A549 (cell line): Measurements from ENCODE around the gene FMR1NB. TPM values are rescaled to one million over a fixed set of nuclear protein-coding genes. Genes with fewer than 3 reads are reported as not detected.

Source experiments
- ATAC-seq, 2 experiments: fragments of 200-7000 bp in 1 of 2; fragments of >200 bp in 1 of 2; cut with Nextera tagmentation in 1 of 2; cut with Tn5 transposase in 1 of 2; 3 replicates each; pipeline versions ENCODE4 v1.8.0 to v1.9.1; 2018 to 2020; ENCODE audit warnings: mild to moderate bottlenecking in 1 of 2, moderate library complexity in 1 of 2
- CTCF ChIA-PET: fragments of 300-600 bp; sonication (Branson Sonifier 250); formaldehyde crosslinking; extraction: SDS; loops from one replicate; lab custom pipeline; 2021; ENCODE audit warnings: antibody characterized with exemption, inconsistent platforms; lab: Yijun Ruan, JAX
- POLR2A ChIA-PET: fragments of 350-600 bp; formaldehyde crosslinking; extraction: SDS; loops from one replicate; lab custom pipeline; 2021; ENCODE audit warnings: antibody characterized with exemption, inconsistent platforms; lab: Yijun Ruan, JAX
- DNase-seq, 2 experiments: peaks; one replicate each; pipeline versions ENCODE4 v3.0.0 to v3.0.0-alpha.2; 2011 to 2016; ENCODE audit warnings: low read depth in 1 of 2, low spot score in 1 of 2
- FAIRE-seq: peaks from 2 replicates; lab custom pipeline; 2011; peaks lifted over from hg19 to GRCh38; lab: Jason Lieb, UNC
- H3K27ac ChIP-seq, 2 experiments: fragments of >200 bp; sonication (Bioruptor Twin); formaldehyde crosslinking; 3 replicates each; pipeline ENCODE4 v1.5.1; 2016 to 2017
- H3K4me1 ChIP-seq: fragments of >200 bp; sonication (Bioruptor Twin); formaldehyde crosslinking; 3 replicates; pipeline ENCODE4 v1.6.1; 2016
- H3K4me2 ChIP-seq: fragments of >200 bp; sonication (Bioruptor Twin); formaldehyde crosslinking; 3 replicates; pipeline ENCODE4 v1.6.1; 2016
- H3K4me3 ChIP-seq: fragments of >200 bp; sonication (Bioruptor Twin); formaldehyde crosslinking; 3 replicates; pipeline ENCODE4 v1.5.1; 2016
- H3K9me3 ChIP-seq: fragments of >200 bp; sonication (Bioruptor Twin); formaldehyde crosslinking; 3 replicates; pipeline ENCODE4 v1.6.1; 2016
- CBX8 ChIP-seq: fragments of 200-600 bp; sonication (generic); IDR thresholded peaks from 2 replicates; pipeline ENCODE4 v1.6.1; 2016
- ELK1 ChIP-seq: fragments of 150-350 bp; IDR thresholded peaks from 2 replicates; pipeline ENCODE4 v1.6.1; 2014; ENCODE audit warnings: low read depth, mild to moderate bottlenecking, low read length
- EP300 ChIP-seq, 2 experiments: fragments of >200 bp; sonication (Bioruptor Twin); formaldehyde crosslinking; IDR thresholded peaks; 2 replicates in 1 of 2; 3 replicates in 1 of 2; pipeline ENCODE4 v1.6.1; 2016 to 2017
- HES2 ChIP-seq: fragments of >200 bp; sonication (Bioruptor Twin); formaldehyde crosslinking; IDR thresholded peaks from 2 replicates; pipeline ENCODE4 v1.6.1; 2016
- HOXA7 ChIP-seq: fragments of 250-450 bp; sonication (Bioruptor Pico); IDR thresholded peaks from 2 replicates; pipeline ENCODE4 v1.5.0; 2020; ENCODE audit warnings: mild to moderate bottlenecking, moderate library complexity
- KDM1A ChIP-seq: fragments of 200-600 bp; sonication (generic); IDR thresholded peaks from 2 replicates; pipeline ENCODE4 v1.6.1; 2016; ENCODE audit warnings: low read depth, mild to moderate bottlenecking
- KDM5A ChIP-seq: fragments of 200-600 bp; sonication (generic); IDR thresholded peaks from 2 replicates; pipeline ENCODE4 v1.6.1; 2016; ENCODE audit warnings: antibody characterized with exemption, mild to moderate bottlenecking
- MAFK ChIP-seq: fragments of 450-650 bp; IDR thresholded peaks from 2 replicates; pipeline ENCODE4 v1.6.1; 2014; ENCODE audit not compliant: partially characterized antibody
- POLR2AphosphoS2 ChIP-seq: conservative IDR thresholded peaks from 2 replicates; pipeline ENCODE4 v1.6.1; 2012; ENCODE audit warnings: low read length, improper control_type of control experiment, inconsistent platforms
- RAD21 ChIP-seq, 2 experiments: fragments of >200 bp in 1 of 2; sonication (Bioruptor Twin) in 1 of 2; formaldehyde crosslinking in 1 of 2; IDR thresholded peaks in 1 of 2; conservative IDR thresholded peaks in 1 of 2; 2 replicates in 1 of 2; 3 replicates in 1 of 2; pipeline ENCODE4 v1.6.1; 2012 to 2018; ENCODE audit warnings: inconsistent platforms in 1 of 2
- RCOR1 ChIP-seq: fragments of 150-350 bp; IDR thresholded peaks from 2 replicates; pipeline ENCODE4 v1.6.1; 2014; ENCODE audit warnings: antibody characterized with exemption, low read length, low read depth
- RNF2 ChIP-seq: fragments of 200-600 bp; sonication (generic); IDR thresholded peaks from 2 replicates; pipeline ENCODE4 v1.6.1; 2016; ENCODE audit warnings: low read depth, mild to moderate bottlenecking, antibody characterized with exemption, moderate library complexity, borderline replicate concordance
- SMC3 ChIP-seq: fragments of >200 bp; sonication (Bioruptor Twin); formaldehyde crosslinking; IDR thresholded peaks from 3 replicates; pipeline ENCODE4 v1.6.1; 2018; ENCODE audit warnings: inconsistent platforms
- SREBF2 ChIP-seq: fragments of 450-650 bp; IDR thresholded peaks from 2 replicates; pipeline ENCODE4 v1.6.1; 2014; ENCODE audit warnings: mild to moderate bottlenecking, moderate library complexity
- WGBS: methylation state at CpG from one replicate; pipeline ENCODE4 v1.1.6; 2017; ENCODE audit errors: missing lambda C conversion rate; 5-methylcytosine and 5-hydroxymethylcytosine counted together
- polyA plus RNA-seq, 4 experiments: library from polyadenylated mRNA; depleted of rRNA in 3 of 4; stranded (reverse); fragments of >200 nt; fragmentation: RNase III in 1 of 4; extraction: RNeasy Plus Mini Kit Qiagen cat#74134 plus additional on column Dnase treatment in 1 of 4; gene quantifications; 2 replicates in 3 of 4; 3 replicates in 1 of 4; pipeline ENCODE4 v1.2.3, GENCODE V29; 2011 to 2017
- TF ChIP-seq, protein P1 (sequence below): fragments of >200 bp; sonication (Bioruptor Twin); formaldehyde crosslinking; IDR thresholded peaks from 3 replicates; pipeline ENCODE4 v1.5.1; 2016

Gene FMR1NB
- polyA plus RNA-seq, 2 of the 4 experiments (the other 2 are of a cell fraction): not detected

GRCh38 chrX:147957291-147957690 is 23.8 kb upstream of the FMR1NB start:
- no peak for FAIRE-seq
- no peak for TF ChIP-seq HES2
- no peak for TF ChIP-seq CBX8
- TF ChIP-seq RNF2: no peak
- TF ChIP-seq, protein P1, sequence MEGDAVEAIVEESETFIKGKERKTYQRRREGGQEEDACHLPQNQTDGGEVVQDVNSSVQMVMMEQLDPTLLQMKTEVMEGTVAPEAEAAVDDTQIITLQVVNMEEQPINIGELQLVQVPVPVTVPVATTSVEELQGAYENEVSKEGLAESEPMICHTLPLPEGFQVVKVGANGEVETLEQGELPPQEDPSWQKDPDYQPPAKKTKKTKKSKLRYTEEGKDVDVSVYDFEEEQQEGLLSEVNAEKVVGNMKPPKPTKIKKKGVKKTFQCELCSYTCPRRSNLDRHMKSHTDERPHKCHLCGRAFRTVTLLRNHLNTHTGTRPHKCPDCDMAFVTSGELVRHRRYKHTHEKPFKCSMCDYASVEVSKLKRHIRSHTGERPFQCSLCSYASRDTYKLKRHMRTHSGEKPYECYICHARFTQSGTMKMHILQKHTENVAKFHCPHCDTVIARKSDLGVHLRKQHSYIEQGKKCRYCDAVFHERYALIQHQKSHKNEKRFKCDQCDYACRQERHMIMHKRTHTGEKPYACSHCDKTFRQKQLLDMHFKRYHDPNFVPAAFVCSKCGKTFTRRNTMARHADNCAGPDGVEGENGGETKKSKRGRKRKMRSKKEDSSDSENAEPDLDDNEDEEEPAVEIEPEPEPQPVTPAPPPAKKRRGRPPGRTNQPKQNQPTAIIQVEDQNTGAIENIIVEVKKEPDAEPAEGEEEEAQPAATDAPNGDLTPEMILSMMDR: no peak
- TF ChIP-seq RCOR1: no peak
- TF ChIP-seq SMC3: no peak
- TF ChIP-seq MAFK: no peak
- no peak for TF ChIP-seq EP300 (IDR thresholded peaks at IDR 0.05)
- no peak for TF ChIP-seq POLR2AphosphoS2
- no peak for TF ChIP-seq SREBF2
- TF ChIP-seq, all 56 proteins: peak for 0
- H3K27ac ChIP-seq: no peak overlapping the region
- H3K9me3 ChIP-seq: no peaks in the 10 kb centered on the region
- CTCF ChIA-PET: no interaction called here
- no peak overlapping the region for H3K4me2 ChIP-seq
- DNase-seq (no peak), ATAC-seq (no peak)
- H3K4me1 ChIP-seq: no peaks in the 10 kb centered on the region; the same call in 2 of the 3 replicates
- POLR2A ChIA-PET: no interaction called here
- 15% methylated on average over 2 of the region's 2 CpGs for WGBS
- no peak overlapping the region for H3K4me3 ChIP-seq

DNA sequence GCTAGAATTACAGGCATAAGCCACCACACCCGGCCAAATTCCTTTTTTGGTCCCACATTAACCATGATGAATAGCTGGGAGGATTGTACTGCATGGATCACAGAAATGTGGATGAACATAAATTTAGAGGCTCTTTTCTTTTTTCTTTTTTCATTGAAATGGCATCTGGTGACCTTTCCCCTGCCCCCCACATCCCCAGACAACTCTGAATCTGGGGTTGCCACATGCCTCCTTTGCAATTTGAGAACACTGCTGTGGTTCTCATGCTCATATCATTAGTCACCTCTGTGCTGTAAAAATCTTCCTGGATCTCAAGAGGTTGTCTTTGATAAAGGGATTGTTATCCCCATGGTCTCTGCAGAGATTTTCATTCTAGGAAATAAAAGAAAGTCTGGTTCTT is 22.8 kb upstream of the FMR1NB start:
- DNase-seq: no peak

GRCh38 chrX:147960722-147961121 is 20.4 kb upstream of the FMR1NB start:
- no peak for ATAC-seq
- no peak for FAIRE-seq
- WGBS: 0% methylated on average over 2 of the region's 2 CpGs

More for the DNA sequence above, 22.8 kb upstream of the FMR1NB start:
- no peaks in the 10 kb centered on the region; the same call in 2 of the 3 replicates for H3K4me1 ChIP-seq
- ChIA-PET POLR2A (no interaction called here), CTCF (no interaction called here)
- H3K4me3 ChIP-seq: no peak overlapping the region
- H3K4me2 ChIP-seq: peak overlapping the region; percentile 12; the same call in 1 of the 3 replicates
- H3K9me3 ChIP-seq: no peaks in the 10 kb centered on the region
- FAIRE-seq (no peak), ATAC-seq (peak; percentile 53 to 66; a peak in 3 of 6 replicates)
- TF ChIP-seq KDM5A (no peak), KDM1A (no peak)
- 0 out of 6 replicates have a peak overlapping the region, but pooled peaks of 1 of the 2 experiments have one; percentile 31 for H3K27ac ChIP-seq
- 0% methylated on average over 1 of the region's 1 CpG for WGBS

DNA sequence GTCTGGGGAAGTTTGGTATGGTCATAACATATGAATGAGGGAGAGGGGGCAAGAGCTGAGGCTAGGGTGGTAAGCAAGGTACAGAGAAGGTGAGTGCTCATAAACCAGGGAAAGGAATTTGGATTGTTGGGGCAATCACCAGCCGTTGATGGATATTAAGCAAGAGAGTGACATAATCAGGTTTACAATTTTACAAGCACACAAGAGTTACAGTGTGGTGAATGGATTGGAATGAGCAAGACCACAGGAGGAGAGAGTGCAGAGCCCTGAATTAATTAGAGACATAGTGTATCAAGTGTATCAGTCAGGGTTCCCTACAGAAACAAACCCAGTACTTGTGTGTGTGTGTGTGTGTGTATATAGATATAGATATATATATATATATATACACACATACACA is 18.7 kb upstream of the FMR1NB start:
- Histone ChIP-seq H3K4me1 (no peaks in the 10 kb centered on the region; the same call in 2 of the 3 replicates), H3K4me3 (no peak overlapping the region), H3K4me2 (no peak overlapping the region), H3K27ac (no peak overlapping the region), H3K9me3 (no peaks in the 10 kb centered on the region)
- no peak for ATAC-seq
- TF ChIP-seq RAD21 (conservative IDR thresholded peaks at IDR 0.05 in 1 of 2, IDR thresholded peaks at IDR 0.05 in 1 of 2): no peak
- no peak for TF ChIP-seq HOXA7
- TF ChIP-seq RCOR1: no peak
- no peak for FAIRE-seq
- no peak for DNase-seq
- ChIA-PET CTCF (no interaction called here), POLR2A (no interaction called here)
- 6% methylated on average over 1 of the region's 1 CpG for WGBS

More at GRCh38 chrX:147960722-147961121, 20.4 kb upstream of the FMR1NB start:
- no peak overlapping the region for H3K27ac ChIP-seq
- no peaks in the 10 kb centered on the region for H3K9me3 ChIP-seq
- DNase-seq: no peak
- H3K4me3 ChIP-seq: no peak overlapping the region
- no peaks in the 10 kb centered on the region; the same call in 2 of the 3 replicates for H3K4me1 ChIP-seq
- ChIA-PET CTCF (no interaction called here), POLR2A (no interaction called here)
- H3K4me2 ChIP-seq: no peak overlapping the region
- no peak for TF ChIP-seq ELK1
